Bronchial epithelial cell (primary cell): ENCODE results near the gene ZBTB38. TPM values are rescaled to one million over a fixed set of nuclear protein-coding genes. Genes with fewer than 3 reads are reported as not detected.

ENCODE experiments used
- DNase-seq: peaks from one replicate; pipeline ENCODE4 v3.0.0-alpha.2; 2010; ENCODE audit warnings: low read depth
- FAIRE-seq: peaks from 2 replicates; lab custom pipeline; 2011; peaks lifted over from hg19 to GRCh38; lab: Jason Lieb, UNC
- H3K27me3 ChIP-seq: 2 replicates; pipeline ENCODE4 v1.5.1; 2011; ENCODE audit warnings: low read length; ENCODE audit not compliant: control insufficient read depth, insufficient read depth
- H3K36me3 ChIP-seq: 2 replicates; pipeline ENCODE4 v1.5.1; 2011; ENCODE audit warnings: low read length; ENCODE audit not compliant: control insufficient read depth, insufficient read depth
- H3K4me3 ChIP-seq: 2 replicates; pipeline ENCODE4 v1.5.1; 2011; ENCODE audit warnings: mild to moderate bottlenecking, low read depth, low read length, control low read depth
- total RNA-seq: library from RNA; depleted of rRNA; stranded (reverse); fragments of >200 nt; gene quantifications from 2 replicates; pipeline ENCODE4 v1.2.1, GENCODE V29; 2014
- TF ChIP-seq, protein P1 (sequence below): IDR thresholded peaks from 2 replicates; pipeline ENCODE4 v1.5.1; 2011; ENCODE audit warnings: mild to moderate bottlenecking, moderate library complexity, low read length, control low read depth, inconsistent platforms; ENCODE audit not compliant: insufficient read depth, severe bottlenecking

Gene ZBTB38
- total RNA-seq, 1 donor from 2014 or later: 59.0 TPM

DNA sequence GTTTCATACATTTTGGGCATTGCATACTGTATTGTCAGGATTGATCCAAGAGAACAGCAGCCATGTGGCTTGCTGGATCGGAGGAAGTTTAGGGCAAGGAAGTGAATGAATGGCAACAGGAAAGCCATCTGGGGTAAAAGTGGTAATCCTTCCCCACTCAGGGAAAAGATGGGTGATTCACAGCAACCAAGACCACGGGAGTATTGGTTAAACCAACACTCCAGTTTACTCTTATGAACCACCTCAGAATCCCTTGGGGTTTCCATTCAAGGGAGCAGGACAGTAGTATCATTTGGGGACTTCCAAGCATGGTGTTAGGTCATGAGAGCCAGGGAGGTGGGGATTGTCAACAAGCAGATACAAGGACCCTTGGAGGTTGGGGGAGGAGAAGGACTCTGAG lies 25.2 kb upstream of the ZBTB38 start:
- DNase-seq: no peak
- no peak for FAIRE-seq
- TF ChIP-seq, protein P1, sequence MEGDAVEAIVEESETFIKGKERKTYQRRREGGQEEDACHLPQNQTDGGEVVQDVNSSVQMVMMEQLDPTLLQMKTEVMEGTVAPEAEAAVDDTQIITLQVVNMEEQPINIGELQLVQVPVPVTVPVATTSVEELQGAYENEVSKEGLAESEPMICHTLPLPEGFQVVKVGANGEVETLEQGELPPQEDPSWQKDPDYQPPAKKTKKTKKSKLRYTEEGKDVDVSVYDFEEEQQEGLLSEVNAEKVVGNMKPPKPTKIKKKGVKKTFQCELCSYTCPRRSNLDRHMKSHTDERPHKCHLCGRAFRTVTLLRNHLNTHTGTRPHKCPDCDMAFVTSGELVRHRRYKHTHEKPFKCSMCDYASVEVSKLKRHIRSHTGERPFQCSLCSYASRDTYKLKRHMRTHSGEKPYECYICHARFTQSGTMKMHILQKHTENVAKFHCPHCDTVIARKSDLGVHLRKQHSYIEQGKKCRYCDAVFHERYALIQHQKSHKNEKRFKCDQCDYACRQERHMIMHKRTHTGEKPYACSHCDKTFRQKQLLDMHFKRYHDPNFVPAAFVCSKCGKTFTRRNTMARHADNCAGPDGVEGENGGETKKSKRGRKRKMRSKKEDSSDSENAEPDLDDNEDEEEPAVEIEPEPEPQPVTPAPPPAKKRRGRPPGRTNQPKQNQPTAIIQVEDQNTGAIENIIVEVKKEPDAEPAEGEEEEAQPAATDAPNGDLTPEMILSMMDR: no peak
- Histone ChIP-seq H3K36me3 (no peaks in the 10 kb centered on the region), H3K27me3 (no peaks in the 10 kb centered on the region), H3K4me3 (no peak overlapping the region)

DNA sequence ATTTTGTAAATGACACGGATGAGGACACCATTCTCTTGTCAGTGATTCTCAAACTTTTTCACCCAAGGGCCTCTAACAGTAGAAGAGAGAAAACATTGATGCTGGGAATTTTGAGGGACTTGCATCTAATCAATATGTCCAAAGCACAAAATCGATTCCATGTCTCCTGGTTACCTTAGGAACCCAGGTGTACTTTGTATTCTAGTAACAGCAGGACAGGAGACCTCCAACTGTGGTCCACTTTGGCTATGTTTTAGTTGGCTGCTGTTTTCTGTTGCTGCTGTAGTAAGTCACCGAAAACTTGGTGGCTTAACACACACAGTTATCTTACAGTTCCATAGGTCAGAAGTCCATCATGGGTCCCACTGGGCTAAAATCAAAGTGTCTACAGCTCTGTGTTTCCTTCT lies 24.4 kb upstream of the ZBTB38 start:
- no peak overlapping the region for H3K4me3 ChIP-seq
- peak; percentile 64 for FAIRE-seq
- no peaks in the 10 kb centered on the region for H3K36me3 ChIP-seq
- H3K27me3 ChIP-seq: no peaks in the 10 kb centered on the region
- TF ChIP-seq, protein P1: no peak
- no peak for DNase-seq

DNA sequence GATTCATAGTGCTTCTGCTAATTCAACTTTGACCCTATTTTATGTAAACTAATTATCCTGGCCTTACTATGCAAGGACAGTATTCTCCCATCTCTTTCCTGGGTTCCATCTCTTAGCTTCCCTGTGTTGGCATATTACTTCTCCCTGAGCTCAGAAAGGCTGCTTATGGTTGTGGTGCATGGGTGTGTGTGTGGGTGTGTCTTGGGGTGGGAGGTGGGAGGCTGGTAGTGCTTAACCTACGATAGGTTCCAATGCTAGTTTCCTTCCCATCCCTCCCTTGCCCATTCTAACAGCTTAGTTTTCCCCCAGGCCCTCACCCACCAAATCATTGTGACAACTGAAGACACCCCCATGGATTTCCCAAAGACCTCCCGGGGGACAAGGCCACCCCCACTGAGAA lies 22.8 kb upstream of the ZBTB38 start:
- TF ChIP-seq, protein P1: no peak
- DNase-seq (no peak), FAIRE-seq (no peak)
- Histone ChIP-seq H3K36me3 (no peaks in the 10 kb centered on the region), H3K27me3 (no peaks in the 10 kb centered on the region), H3K4me3 (no peak overlapping the region)

DNA sequence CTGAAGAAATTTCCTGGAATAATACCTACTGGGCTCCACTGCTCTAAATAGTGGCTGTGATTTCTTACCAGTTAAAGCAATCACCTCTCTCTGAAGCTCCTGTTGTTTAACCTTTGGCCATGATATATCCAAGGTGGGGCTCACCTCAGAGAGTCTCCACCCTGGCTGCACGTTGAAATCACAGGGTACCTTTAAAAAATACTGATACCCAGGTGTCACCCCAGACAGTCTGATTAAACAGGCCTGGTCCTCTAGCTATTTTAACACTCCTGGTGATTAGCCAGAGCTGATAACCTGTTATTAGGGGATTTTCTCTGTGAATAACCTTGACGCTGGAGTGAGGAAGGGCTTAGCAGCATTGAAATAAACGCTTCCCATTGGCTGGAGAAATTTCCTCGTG lies 22.3 kb upstream of the ZBTB38 start:
- Histone ChIP-seq H3K36me3 (no peaks in the 10 kb centered on the region), H3K27me3 (no peaks in the 10 kb centered on the region), H3K4me3 (no peak overlapping the region)
- DNase-seq (no peak), FAIRE-seq (no peak)
- TF ChIP-seq, protein P1: no peak

DNA sequence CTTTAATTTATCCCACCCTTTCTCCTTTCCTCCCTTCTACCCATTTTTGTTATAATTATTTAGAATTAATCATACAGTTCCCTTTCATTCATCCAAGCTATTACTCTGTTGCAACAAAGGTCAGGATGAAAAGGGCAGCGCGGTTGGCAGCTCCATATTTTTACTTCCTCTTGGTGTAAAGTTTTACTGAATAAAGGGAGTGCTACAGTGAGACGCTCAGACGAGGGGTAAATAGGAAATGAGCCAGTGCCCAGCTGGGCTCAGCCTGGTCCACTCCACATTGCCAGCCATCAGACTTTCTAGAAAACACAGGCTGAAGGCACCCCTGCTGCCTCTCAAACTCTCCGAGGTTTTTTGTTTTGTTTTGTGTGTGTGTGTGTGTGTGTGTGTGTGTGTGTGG lies 21.9 kb upstream of the ZBTB38 start:
- TF ChIP-seq, protein P1: no peak
- no peaks in the 10 kb centered on the region for H3K27me3 ChIP-seq
- DNase-seq (no peak), FAIRE-seq (no peak)
- H3K36me3 ChIP-seq: no peaks in the 10 kb centered on the region
- H3K4me3 ChIP-seq: no peak overlapping the region

DNA sequence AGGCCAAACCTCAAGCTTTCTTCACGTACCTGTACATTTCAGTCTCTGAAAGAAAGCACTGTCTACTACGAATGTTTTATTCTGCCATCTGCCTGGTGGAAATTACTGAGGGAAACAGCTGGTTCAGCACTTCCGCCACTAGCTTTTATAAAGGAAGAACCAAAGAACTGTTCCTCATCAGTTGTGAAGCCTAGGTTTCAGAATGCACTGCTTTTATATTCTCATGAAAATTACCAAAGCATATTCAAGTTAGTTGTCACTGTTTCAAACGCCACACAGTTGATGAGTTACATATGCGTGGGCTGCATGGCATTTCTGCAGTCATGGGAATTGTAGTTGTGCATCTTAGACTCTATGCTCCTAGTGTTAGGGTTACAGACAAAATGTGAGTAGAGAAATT lies 21.5 kb upstream of the ZBTB38 start:
- FAIRE-seq: no peak
- TF ChIP-seq, protein P1: no peak
- H3K36me3 ChIP-seq: no peaks in the 10 kb centered on the region
- DNase-seq: no peak
- no peak overlapping the region for H3K4me3 ChIP-seq
- no peaks in the 10 kb centered on the region for H3K27me3 ChIP-seq
